OCI-LY7 (cell line): ENCODE measurements around the gene GGNBP2. TPM values are rescaled to one million over a fixed set of nuclear protein-coding genes. Genes with fewer than 3 reads are reported as not detected.
A peak's percentile ranks its signal among the peaks of the same experiment; 100 is the strongest.

Experiments
- BruUV-seq: library from RNA; stranded (reverse); fragments of 400-500 nt; replicated peaks from 2 replicates; lab custom pipeline; 2021; lab: Mats Ljungman, UMichigan
- CTCF ChIA-PET: fragments of 300-600 bp; sonication (Branson Sonifier 250); formaldehyde crosslinking; loops from one replicate; lab custom pipeline; 2022; ENCODE audit warnings: antibody characterized with exemption; ENCODE audit not compliant: unreplicated experiment; lab: Charles Lee
- POLR2A ChIA-PET: fragments of 300-600 bp; sonication (Branson Sonifier 250); formaldehyde crosslinking; loops from one replicate; lab custom pipeline; 2022; ENCODE audit warnings: antibody characterized with exemption; lab: Charles Lee
- DNase-seq: peaks from one replicate; pipeline ENCODE4 v3.0.0-alpha.2; 2015; ENCODE audit warnings: low spot score
- H2AFZ ChIP-seq: fragments of 200-600 bp; sonication (generic), shearing (Covaris generic); 2 replicates; pipeline ENCODE4 v1.6.1; 2014; ENCODE audit warnings: mild to moderate bottlenecking, antibody characterized with exemption, low read length, moderate library complexity
- H3K27ac ChIP-seq: fragments of 200-600 bp; sonication (generic); 2 replicates; pipeline ENCODE4 v1.5.1; 2014; ENCODE audit warnings: mixed run types, low read depth, mild to moderate bottlenecking, moderate library complexity, low read length, inconsistent platforms; ENCODE audit not compliant: poor library complexity, severe bottlenecking
- H3K36me3 ChIP-seq: fragments of 200-600 bp; sonication (generic); 2 replicates; pipeline ENCODE4 v1.6.1; 2014; ENCODE audit warnings: mild to moderate bottlenecking, antibody characterized with exemption, low read length, moderate library complexity, mixed read lengths; ENCODE audit not compliant: insufficient read depth
- H3K4me1 ChIP-seq: fragments of 200-600 bp; sonication (generic); 2 replicates; pipeline ENCODE4 v1.5.1; 2014; ENCODE audit warnings: mild to moderate bottlenecking, low read length; ENCODE audit not compliant: insufficient read depth, poor library complexity, severe bottlenecking
- H3K4me2 ChIP-seq: fragments of 200-600 bp; sonication (generic); 2 replicates; pipeline ENCODE4 v1.6.1; 2014; ENCODE audit warnings: mild to moderate bottlenecking, low read length
- H3K4me3 ChIP-seq: fragments of 200-600 bp; sonication (generic); 2 replicates; pipeline ENCODE4 v1.5.1; 2014; ENCODE audit warnings: mild to moderate bottlenecking, low read depth, low read length; ENCODE audit not compliant: poor library complexity, severe bottlenecking
- H3K79me2 ChIP-seq: fragments of 200-600 bp; sonication (generic); 2 replicates; pipeline ENCODE4 v1.6.1; 2016; ENCODE audit warnings: low read depth, mild to moderate bottlenecking, low read length, moderate library complexity, mixed read lengths; ENCODE audit not compliant: insufficient read depth
- H3K9me2 ChIP-seq: fragments of 200-600 bp; sonication (generic); 2 replicates; pipeline ENCODE4 v1.6.1; 2016; ENCODE audit warnings: mild to moderate bottlenecking, low read length, mixed read lengths; ENCODE audit not compliant: insufficient read depth
- H3K9me3 ChIP-seq: fragments of 200-600 bp; sonication (generic); 2 replicates; pipeline ENCODE4 v1.6.1; 2014; ENCODE audit warnings: mild to moderate bottlenecking, mixed run types, low read length, mixed read lengths
- H4K20me1 ChIP-seq: fragments of 200-600 bp; sonication (generic); 2 replicates; pipeline ENCODE4 v1.6.1; 2014; ENCODE audit warnings: mild to moderate bottlenecking, antibody characterized with exemption, low read length, moderate library complexity, mixed read lengths; ENCODE audit not compliant: insufficient read depth
- EZH2phosphoT487 ChIP-seq: fragments of 200-600 bp; sonication (generic); IDR thresholded peaks from 2 replicates; pipeline ENCODE4 v1.6.1; 2018; ENCODE audit warnings: low read depth, borderline replicate concordance, mild to moderate bottlenecking, mixed run types, antibody characterized with exemption, low read length, moderate library complexity, mixed read lengths
- intact Hi-C: fragments of 100-400 bp; cut with micrococcal nuclease; formaldehyde crosslinking; loops from one replicate; pipeline ENCODE4 v1.10.0; 2022; ENCODE audit not compliant: unreplicated experiment
- total RNA-seq, 2 experiments: library from RNA; depleted of rRNA in 1 of 2; stranded (reverse); fragments of >200 nt in 1 of 2; shearing (Covaris generic) in 1 of 2; gene quantifications; 2 replicates each; pipeline ENCODE4 v1.2.3, GENCODE V29; 2014 to 2022
- TF ChIP-seq, protein P1 (sequence below): fragments of 200-600 bp; sonication (generic); conservative IDR thresholded peaks from 2 replicates; pipeline ENCODE4 v1.5.1; 2014; ENCODE audit warnings: mild to moderate bottlenecking, antibody characterized with exemption, low read length, moderate library complexity, mixed read lengths

GGNBP2 gene
- total RNA-seq, 2 experiments from 2014 or later, result 66.5 to 115 TPM

DNA sequence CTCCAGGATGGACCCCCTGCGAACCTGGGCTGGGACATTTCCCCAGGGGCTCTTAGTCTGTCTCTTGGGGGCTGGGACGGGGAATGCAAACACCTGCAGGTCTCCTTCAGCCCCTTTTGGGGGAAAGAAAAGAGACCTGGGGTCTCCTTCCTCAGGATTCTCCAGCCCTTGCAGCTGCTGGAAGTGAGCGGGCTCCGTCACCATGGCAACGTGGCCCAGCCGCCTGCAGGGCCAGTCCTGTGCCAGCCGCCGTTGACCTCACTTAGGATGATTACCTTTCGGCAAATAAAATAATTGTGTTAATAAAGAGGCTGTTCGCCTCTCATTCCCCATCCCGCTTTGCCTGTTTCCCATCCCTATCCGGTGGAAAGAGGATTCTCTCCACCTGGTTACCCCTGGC is 82.4 kb downstream of the GGNBP2 start:
- Histone ChIP-seq H3K27ac (no peak overlapping the region), H3K4me3 (no peak overlapping the region), H3K79me2 (no peaks in the 10 kb centered on the region), H3K9me3 (no peaks in the 10 kb centered on the region), H2AFZ (no peak overlapping the region), H3K4me2 (no peak overlapping the region), H3K4me1 (no peaks in the 10 kb centered on the region), H4K20me1 (no peaks in the 10 kb centered on the region), H3K36me3 (no peaks in the 10 kb centered on the region), H3K9me2 (no peaks in the 10 kb centered on the region)
- DNase-seq, result no peak
- no peak for TF ChIP-seq EZH2phosphoT487
- TF ChIP-seq, protein P1, sequence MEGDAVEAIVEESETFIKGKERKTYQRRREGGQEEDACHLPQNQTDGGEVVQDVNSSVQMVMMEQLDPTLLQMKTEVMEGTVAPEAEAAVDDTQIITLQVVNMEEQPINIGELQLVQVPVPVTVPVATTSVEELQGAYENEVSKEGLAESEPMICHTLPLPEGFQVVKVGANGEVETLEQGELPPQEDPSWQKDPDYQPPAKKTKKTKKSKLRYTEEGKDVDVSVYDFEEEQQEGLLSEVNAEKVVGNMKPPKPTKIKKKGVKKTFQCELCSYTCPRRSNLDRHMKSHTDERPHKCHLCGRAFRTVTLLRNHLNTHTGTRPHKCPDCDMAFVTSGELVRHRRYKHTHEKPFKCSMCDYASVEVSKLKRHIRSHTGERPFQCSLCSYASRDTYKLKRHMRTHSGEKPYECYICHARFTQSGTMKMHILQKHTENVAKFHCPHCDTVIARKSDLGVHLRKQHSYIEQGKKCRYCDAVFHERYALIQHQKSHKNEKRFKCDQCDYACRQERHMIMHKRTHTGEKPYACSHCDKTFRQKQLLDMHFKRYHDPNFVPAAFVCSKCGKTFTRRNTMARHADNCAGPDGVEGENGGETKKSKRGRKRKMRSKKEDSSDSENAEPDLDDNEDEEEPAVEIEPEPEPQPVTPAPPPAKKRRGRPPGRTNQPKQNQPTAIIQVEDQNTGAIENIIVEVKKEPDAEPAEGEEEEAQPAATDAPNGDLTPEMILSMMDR, result no peak
- intact Hi-C loops, result loop anchor here (5.0 kb wide), 2 partner anchors 80 to 130 kb away; no protein-coding TSS in a partner anchor
- ChIA-PET CTCF (no interaction called here), POLR2A (no interaction called here)
- BruUV-seq, result no TSS peak

DNA sequence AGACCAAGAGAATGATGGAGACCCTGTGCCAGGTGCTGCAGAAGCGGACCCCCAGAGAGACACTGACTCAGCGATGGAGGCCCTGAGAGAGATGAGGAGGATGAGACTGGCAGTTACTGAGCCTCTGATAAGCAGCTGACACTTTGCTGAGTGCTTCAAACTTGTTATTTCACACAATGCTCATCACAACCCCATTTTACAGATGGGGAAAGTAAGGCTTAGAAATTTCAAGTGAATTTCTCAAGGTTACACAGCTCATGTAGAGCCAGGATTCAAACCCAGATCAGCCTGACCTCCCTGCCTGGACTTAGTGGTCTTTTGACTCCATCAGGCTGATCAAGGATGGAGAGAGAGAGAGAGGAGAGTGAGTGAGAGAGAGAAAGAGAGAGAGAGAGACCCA is 83.9 kb downstream of the GGNBP2 start:
- H3K4me1 ChIP-seq, result no peaks in the 10 kb centered on the region
- H3K27ac ChIP-seq, result no peak overlapping the region
- H2AFZ ChIP-seq, result no peak overlapping the region
- H3K36me3 ChIP-seq, result no peaks in the 10 kb centered on the region
- H3K9me3 ChIP-seq, result no peaks in the 10 kb centered on the region
- H3K4me2 ChIP-seq, result no peak overlapping the region
- BruUV-seq, result no TSS peak
- CTCF ChIA-PET, result no interaction called here
- no peaks in the 10 kb centered on the region for H4K20me1 ChIP-seq
- H3K4me3 ChIP-seq, result no peak overlapping the region
- TF ChIP-seq, protein P1, result no peak
- TF ChIP-seq EZH2phosphoT487, result no peak
- intact Hi-C loops, result loop anchor here (2.0 to 5.0 kb wide), 3 partner anchors 79 to 610 kb away; no protein-coding TSS in a partner anchor
- POLR2A ChIA-PET, result no interaction called here
- DNase-seq, result no peak
- no peaks in the 10 kb centered on the region for H3K79me2 ChIP-seq
- no peaks in the 10 kb centered on the region for H3K9me2 ChIP-seq

DNA sequence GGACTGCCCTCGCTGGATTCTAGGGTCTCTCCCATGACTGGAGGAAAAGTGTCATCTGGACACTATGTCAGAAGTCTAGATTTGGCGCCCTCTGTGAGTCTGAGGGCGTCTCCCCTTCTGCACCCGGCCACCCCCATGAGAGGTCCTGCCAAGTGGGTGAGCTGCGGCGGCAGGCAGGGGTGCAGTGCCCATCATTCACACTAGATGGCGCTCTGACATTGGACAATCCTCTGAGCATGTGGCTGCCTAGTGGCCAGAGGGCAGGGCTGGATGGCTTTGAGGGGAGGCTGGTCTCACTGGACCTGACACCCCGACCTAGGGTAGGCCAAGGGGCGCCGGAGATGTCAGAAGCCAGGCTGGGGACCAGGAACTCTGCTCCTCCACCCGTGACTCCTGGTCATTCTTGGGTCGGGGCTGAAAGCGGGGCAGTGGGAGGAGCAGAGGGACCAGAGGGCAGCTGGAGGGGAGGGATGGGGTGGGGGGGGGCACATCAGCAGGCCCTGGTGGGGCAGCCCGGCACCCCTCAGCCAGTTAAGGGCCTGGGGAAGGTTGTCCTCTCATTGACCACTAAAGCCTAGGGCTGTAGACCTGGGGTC is 84.6 kb downstream of the GGNBP2 start:
- no peaks in the 10 kb centered on the region for H3K9me3 ChIP-seq
- H3K36me3 ChIP-seq, result no peaks in the 10 kb centered on the region
- H3K79me2 ChIP-seq, result no peaks in the 10 kb centered on the region
- no peaks in the 10 kb centered on the region for H3K4me1 ChIP-seq
- intact Hi-C loops, result loop anchor here (1.0 to 5.0 kb wide), 4 partner anchors 78 to 609 kb away; no protein-coding TSS in a partner anchor
- POLR2A ChIA-PET, result no interaction called here
- DNase-seq, result peak; percentile 73
- H3K27ac ChIP-seq, result no peak overlapping the region
- no peaks in the 10 kb centered on the region for H4K20me1 ChIP-seq
- CTCF ChIA-PET, result no interaction called here
- H3K9me2 ChIP-seq, result no peaks in the 10 kb centered on the region
- no peak overlapping the region for H3K4me3 ChIP-seq
- no TSS peak for BruUV-seq
- H2AFZ ChIP-seq, result no peak overlapping the region
- no peak overlapping the region for H3K4me2 ChIP-seq
- TF ChIP-seq, protein P1, result peak; percentile 96
- TF ChIP-seq EZH2phosphoT487, result no peak
